Measurements from ENCODE around the gene LKAAEAR1.

LKAAEAR1 gene

DNA sequence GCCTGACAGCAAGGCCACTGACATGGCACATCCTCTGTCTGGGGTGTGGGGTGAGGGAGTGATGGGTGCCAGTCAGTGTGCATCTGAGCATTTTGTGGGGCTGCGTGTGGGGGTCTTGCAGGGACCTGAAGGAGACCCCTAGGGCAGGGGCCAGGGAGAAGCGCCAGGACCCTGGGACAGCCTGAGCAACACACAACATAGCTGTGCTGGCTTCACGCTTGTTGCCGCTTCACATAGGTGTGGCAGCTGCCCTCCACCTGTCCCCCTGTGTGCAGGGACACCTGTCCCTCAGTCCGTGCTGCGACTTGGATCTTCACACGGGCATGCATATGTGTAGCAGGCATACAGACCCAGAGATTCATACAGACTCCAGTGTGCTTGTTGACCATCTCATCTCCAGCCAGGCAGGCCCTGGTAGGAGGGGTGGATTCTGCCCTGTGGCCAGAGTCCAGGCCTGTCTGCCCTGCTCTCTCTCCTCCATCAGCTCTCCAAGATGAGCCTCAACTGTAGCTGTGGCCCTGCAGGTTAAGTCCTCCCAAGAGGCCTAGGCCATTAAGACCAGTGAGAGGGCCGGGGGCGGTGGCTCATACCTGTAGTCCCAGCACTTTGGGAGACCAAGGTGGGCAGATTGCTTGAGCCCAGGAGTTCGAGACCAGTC, 26.3 kb upstream of the LKAAEAR1 start:
- no peak for DNase-seq

DNA sequence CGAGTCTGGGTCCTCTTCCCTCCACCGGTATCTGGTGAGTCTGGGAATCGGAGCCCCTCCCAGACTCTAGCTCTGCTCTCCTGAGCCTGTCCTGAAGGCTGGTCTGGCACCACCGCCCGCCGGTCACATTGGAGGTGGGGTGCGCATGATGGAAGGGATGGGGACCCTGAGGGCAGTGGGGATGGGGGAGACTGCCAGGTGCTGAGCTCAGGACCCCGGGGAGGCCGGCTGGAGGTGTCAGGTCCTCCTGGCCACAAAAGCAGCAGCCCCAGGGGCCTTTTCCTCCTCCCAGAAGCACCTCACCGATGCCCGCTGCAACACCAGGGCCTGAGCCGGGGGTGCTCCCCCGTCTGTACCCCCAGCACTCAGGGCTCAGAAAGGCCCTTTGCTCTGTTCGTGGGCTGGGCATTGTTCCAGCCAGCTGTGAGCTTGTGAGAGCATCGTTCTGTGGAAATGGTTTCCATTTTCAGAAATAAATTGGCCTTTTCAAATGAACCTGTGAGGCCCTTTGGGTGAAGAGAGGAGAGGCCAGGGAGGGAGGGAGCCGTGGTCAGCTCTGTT, 25.7 kb upstream of the LKAAEAR1 start:
- no peak for DNase-seq

DNA sequence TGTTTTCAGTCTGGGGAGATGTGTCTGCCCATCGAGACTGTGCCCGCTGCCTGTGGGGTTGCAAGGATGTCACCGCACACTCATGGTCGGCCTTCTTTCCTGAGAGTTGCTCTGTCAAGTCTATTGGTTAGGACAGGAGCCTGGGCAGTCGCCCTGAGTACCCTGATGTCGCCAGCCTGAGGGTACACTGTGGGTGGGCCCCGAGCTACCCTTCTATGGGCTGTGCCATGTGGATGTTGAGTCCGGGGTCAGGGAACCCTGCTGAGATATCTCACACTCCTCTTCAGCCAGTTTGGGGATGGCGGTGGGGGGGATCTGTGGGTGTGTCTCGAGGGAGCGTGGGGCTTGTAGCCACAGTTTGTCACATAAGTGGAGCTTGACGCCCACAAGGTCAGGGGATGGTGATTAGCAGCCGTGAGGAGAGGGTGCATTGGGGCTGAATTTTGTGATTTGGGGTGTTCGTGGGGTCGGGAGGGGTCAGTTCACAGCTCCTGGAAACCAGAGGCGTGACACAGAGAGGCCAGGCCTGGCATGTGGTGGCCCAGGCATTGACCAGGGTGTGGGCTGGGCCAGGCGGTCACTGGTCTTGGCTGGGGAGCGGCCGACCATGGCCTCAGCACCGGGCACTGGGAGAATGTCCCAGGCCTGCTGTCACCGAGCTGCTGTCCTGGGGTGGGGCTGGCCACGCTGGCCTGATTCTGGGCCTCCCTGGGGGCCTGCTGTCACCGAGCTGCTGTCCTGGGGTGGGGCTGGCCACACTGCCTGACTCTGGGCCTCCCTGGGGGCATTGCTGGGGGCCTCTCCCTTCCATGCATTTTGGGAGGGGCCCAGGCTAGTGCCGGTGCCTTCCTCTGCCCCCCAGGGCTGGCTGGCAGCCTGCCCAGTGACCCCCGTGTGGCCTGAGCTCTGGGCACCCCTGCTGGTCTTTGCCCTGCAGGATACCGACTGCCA, 24.8 kb upstream of the LKAAEAR1 start:
- DNase-seq, result no peak

DNA sequence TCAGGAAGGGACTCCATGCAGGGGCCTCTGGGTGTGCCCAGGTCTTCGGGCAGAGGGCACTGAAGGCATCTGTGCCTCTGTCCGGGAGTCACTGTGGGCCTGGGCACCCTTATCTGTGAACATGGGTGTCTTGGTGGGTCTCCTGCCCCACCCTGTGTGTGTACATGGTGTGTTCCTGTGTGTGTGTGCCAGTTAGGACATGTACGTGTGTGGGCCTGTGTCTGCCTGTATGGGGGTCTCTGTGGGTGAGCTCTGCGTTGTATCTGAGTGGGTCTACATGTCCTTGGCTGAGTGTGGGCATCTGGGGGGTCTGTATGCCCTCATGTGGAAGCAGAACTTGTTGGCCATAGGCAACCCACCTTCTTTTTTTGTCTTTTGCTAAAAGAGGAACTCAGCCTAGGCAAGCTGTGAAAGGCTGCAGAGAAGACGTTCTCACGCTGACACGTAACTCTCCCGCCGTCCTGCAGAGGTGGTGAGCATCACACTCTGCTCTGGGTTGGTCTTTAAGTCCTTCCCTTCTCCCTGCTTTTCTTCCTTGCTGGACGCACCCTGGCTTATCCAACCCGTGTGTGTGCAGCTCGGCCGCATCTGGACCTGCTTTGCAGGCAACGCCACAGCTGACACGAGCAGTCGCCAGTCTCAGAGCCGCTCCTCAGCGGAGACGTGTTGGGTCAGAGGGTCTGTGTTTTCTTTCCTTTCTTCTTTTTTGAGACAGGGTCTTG, 23.7 kb upstream of the LKAAEAR1 start:
- no peak for DNase-seq

GRCh38 chr20:64106981-64107735, 23.0 kb upstream of the LKAAEAR1 start, which contains the start of gene NPBWR2:
NPBWR2 (minus strand) TSS chr20:64107565; CDS start chr20:64106831, 734 bp downstream.
- peak; percentile 20 for DNase-seq

GRCh38 chr20:64106435-64106961, 22.3 kb upstream of the LKAAEAR1 start:
- no peak for DNase-seq

DNA sequence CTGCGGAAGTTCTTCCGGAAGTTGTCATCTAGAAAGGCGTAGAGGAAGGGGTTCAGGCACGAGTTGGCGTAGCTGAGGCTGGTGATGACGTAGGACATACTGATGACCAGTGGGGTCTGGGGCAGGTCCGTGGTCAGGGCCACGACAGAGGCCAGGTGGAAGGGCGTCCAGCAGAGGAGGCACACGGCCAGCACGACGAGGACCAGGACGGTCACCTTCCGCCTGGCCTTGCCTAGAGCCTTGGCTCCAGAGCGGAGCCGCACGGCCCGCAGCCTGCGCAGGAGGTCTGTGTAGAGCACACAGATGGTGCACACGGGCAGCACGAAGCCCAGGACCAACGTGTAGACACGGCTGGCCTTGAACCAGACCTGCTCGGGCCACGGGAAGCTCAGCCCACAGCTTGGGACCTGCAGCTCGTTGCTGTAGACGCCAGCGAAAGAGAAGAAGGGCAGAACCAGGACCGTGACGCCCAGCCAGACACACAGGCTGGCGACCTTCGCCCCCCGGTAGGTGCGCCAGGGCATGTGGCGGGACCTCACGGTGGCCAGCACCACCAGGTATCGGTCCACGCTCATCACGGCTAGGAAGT, 21.7 kb upstream of the LKAAEAR1 start:
- DNase-seq, result no peak

DNA sequence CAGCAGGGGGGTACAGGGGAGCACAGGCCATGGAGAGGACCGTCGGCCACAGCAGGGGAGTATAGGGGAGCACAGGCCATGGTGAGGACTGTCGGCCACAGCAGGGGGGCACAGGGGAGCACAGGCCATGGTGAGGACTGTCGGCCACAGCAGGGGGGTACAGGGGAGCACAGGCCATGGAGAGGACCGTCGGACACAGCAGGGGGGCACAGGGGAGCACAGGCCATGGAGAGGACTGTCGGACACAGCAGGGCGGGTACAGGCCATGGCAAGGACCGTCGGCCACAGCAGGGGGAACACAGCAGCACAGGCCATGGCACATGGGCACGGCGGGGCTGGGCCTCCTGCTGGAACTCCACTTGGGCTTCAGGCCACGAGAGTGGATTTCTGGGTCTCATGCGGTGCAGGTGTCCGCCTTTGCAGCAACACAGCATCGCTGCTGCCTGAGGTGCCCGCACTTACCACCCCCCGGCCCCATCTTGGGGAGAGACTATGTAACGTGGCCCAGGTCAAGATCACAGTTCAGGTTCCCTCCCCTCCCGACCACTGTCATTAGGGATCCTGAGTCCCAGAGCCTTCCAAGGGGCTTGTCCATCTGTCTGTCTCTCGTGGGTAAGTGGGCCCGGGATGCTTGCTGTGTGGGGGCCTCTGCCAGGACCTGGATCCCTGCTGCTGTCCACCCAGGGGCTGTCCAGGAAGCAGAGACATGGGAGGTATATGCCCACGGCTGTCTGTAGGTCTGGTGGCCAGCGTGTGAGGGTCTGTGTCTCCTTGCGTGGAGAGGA, 20.7 kb upstream of the LKAAEAR1 start:
- no peak for DNase-seq

- no peak for DNase-seq
Observed at GRCh38 chr20:64103871-64104666, 19.9 kb upstream of the LKAAEAR1 start.

DNA sequence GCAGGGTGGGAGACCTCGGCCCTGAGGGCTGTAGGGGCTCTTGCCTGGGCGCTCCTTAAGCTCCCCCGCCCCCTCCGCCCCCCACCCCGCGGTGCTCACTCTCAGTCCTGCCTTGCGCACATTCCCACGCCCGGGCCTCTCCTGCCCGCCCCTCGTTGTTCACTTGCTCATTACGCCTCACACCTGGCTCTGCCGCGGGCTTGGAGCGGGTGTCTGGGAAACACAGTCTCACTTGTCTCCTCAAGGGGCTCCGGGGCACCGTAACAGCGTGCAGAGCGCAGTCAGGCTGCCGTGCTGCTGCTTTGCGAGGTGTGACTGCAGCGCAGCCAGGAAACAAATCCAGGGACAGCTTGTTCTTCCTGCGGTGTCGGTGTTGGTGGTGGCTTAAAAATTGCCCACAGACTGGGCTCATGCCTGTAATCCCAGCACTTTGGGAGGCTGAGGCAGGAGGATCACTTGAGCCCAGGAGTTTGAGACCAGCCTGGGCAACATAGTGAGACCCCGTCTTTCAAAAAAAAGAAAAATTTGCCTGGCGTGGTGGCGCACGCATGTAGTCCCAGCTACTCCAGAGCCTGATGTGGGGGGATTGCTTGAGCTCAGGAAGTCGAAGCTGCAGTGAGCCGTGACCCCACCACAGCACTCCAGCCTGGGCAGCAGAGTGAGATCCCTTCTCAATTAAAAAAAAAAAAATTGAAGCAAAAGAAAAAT, 18.6 kb upstream of the LKAAEAR1 start:
- DNase-seq, result no peak

DNA sequence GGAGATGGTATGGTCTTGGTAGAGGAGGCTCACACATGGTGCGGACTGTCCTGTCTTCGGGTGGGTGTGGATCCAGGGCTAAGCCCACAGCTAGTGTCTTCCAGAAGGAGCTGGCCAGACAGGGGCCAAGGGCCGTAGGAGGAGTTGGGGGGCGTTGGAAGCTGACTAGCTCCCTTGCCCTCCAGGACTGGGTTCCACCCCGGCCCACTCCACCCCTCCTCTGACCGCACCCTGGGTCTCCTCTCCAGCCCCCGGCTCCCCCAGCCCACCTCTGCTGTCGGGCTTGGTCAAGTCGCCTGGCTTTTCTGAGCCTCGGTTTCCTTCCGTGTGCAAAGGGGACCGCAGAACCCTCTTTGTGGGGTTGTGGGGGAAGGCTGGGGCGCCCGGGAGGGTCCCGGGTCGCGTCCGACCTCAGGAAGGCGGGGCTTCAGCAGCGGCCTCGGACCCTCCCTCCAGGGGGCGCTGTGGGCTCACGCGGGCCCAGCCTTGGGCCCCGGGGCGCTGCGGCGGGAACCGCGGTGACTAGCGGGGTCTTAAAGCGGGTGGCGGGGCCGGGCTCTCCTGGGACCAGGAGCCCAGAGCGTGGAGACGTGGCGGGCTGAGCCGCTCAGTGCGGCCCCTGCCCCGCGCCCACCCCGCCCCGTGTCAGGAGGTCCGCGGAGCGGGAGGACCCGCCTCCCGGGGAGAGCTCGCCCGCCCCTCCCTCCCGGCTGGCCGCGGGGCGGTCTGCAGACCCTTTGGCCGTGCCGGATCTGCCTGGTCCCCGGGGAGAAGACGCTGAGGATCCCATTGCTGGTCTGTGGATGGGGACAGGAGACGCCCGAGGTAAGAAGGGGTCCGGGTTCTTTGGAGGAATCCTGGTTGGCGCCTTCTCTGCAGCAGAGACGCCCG, 17.8 kb upstream of the LKAAEAR1 start:
- DNase-seq, result peak; percentile 68

GRCh38 chr20:64100946-64101688, 16.9 kb upstream of the LKAAEAR1 start:
- DNase-seq, result no peak

DNA sequence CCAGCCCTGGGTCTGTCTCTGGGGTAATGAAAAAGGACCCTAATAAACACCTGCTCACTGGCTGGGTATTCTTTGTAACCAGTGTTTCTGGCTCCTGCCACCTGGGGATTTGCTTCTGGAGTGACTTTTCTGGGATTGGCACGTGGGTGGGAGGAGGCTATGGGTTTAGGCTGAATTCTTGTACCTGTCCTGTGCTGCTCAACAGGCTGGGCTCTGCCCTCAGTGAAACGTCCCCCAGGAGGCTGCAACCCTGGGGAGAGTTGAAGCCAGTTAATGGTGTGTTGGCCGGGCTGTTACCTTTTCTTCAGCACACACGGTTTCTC, 16.3 kb upstream of the LKAAEAR1 start:
- DNase-seq, result no peak

GRCh38 chr20:64099880-64100565, 15.8 kb upstream of the LKAAEAR1 start:
- peak; percentile 22 for DNase-seq

GRCh38 chr20:64099086-64099786, 15.0 kb upstream of the LKAAEAR1 start:
- DNase-seq, result no peak

DNA sequence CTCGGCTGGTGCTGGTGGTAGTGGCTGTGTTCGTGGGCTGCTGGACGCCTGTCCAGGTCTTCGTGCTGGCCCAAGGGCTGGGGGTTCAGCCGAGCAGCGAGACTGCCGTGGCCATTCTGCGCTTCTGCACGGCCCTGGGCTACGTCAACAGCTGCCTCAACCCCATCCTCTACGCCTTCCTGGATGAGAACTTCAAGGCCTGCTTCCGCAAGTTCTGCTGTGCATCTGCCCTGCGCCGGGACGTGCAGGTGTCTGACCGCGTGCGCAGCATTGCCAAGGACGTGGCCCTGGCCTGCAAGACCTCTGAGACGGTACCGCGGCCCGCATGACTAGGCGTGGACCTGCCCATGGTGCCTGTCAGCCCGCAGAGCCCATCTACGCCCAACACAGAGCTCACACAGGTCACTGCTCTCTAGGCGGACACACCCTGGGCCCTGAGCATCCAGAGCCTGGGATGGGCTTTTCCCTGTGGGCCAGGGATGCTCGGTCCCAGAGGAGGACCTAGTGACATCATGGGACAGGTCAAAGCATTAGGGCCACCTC, 14.3 kb upstream of the LKAAEAR1 start:
- DNase-seq, result no peak

Data from CD4-positive, alpha-beta T cell treated with Interleukin-12 subunit alpha and Interleukin-12 subunit beta, for 1 hour (primary cell).